ENCODE measurements around the gene ATP8B3. TPM values are rescaled to one million over a fixed set of nuclear protein-coding genes. Genes with fewer than 3 reads are reported as not detected.

ATP8B3 gene
- total RNA-seq, 2 donors from 2014 or later, result 0.52 TPM; not detected in 1

GRCh38 chr19:1760020-1760419 is 52.1 kb downstream of the ATP8B3 start:
- TF ChIP-seq POLR2A (IDR thresholded peaks at IDR 0.05) (no peak), CTCF (IDR thresholded peaks at IDR 0.05) (no peak)
- Histone ChIP-seq H3K36me3 (replicated peaks in 1 of 2; ENCODE audit: insufficient read depth in 1 of 2, low read depth in 2 of 2) (no peaks in the 10 kb centered on the region), H3K27ac (no peak overlapping the region), H3K4me3 (no peak overlapping the region), H3K4me1 (peaks cover 18% of the 10 kb centered on the region), H3K27me3 (peaks cover 0 to 61% of the 10 kb centered on the region in 2 donors), H3K9me3 (no peaks in the 10 kb centered on the region)
- intact Hi-C loops (cut with DNase I), result no loop called here
- no peak for ATAC-seq
- WGBS, 2 donors, result 0 to 5% methylated on average over 10 to 17 of the region's 17 CpGs
- no peak for DNase-seq

- intact Hi-C loops (cut with DNase I), result no loop called here
- peaks cover 0 to 54% of the 10 kb centered on the region in 2 donors for H3K27me3 ChIP-seq
Measured at GRCh38 chr19:1758959-1759903, 52.8 kb downstream of the ATP8B3 start.

GRCh38 chr19:1758231-1758577 is 53.9 kb downstream of the ATP8B3 start:
- H3K4me3 ChIP-seq, result no peak overlapping the region
- intact Hi-C loops (cut with DNase I), result no loop called here
- WGBS, 2 donors, result 4% methylated on average over 10 of the region's 10 CpGs; no CpG with 5 or more reads in 1 of the 2 donors
- DNase-seq (no peak), ATAC-seq (no peak)
- H3K27ac ChIP-seq, result no peak overlapping the region
- H3K27me3 ChIP-seq, result peaks cover 0 to 48% of the 10 kb centered on the region in 2 donors
- TF ChIP-seq CTCF (IDR thresholded peaks at IDR 0.05), result no peak
- no peak for TF ChIP-seq POLR2A (IDR thresholded peaks at IDR 0.05)
- H3K36me3 ChIP-seq (replicated peaks in 1 of 2; ENCODE audit: insufficient read depth in 1 of 2, low read depth in 2 of 2), result no peaks in the 10 kb centered on the region
- peaks cover 23% of the 10 kb centered on the region for H3K4me1 ChIP-seq
- no peaks in the 10 kb centered on the region for H3K9me3 ChIP-seq

More at GRCh38 chr19:1758959-1759903, 52.8 kb downstream of the ATP8B3 start:
- H3K9me3 ChIP-seq, result no peaks in the 10 kb centered on the region
- WGBS, 2 donors, result 9% methylated on average over 11 to 16 of the region's 16 CpGs
- H3K36me3 ChIP-seq (replicated peaks in 1 of 2; ENCODE audit: insufficient read depth in 1 of 2, low read depth in 2 of 2), result no peaks in the 10 kb centered on the region
- ATAC-seq (no peak), DNase-seq (no peak)
- H3K4me1 ChIP-seq, result peaks cover 23% of the 10 kb centered on the region
- no peak overlapping the region for H3K27ac ChIP-seq
- no peak for TF ChIP-seq CTCF (IDR thresholded peaks at IDR 0.05)
- TF ChIP-seq POLR2A (IDR thresholded peaks at IDR 0.05), result no peak
- no peak overlapping the region for H3K4me3 ChIP-seq

- H3K4me3 ChIP-seq, result no peak overlapping the region
- H3K9me3 ChIP-seq, result no peaks in the 10 kb centered on the region
- H3K27me3 ChIP-seq, result peaks cover 0 to 50% of the 10 kb centered on the region in 2 donors
- no peaks in the 10 kb centered on the region for H3K36me3 ChIP-seq (replicated peaks in 1 of 2; ENCODE audit: insufficient read depth in 1 of 2, low read depth in 2 of 2)
- TF ChIP-seq CTCF (IDR thresholded peaks at IDR 0.05) (no peak), POLR2A (IDR thresholded peaks at IDR 0.05) (no peak)
- H3K4me1 ChIP-seq, result peaks cover 23% of the 10 kb centered on the region
- intact Hi-C loops (cut with DNase I), result no loop called here
- ATAC-seq, result no peak
- 1 to 3% methylated on average over 28 to 65 of the region's 86 CpGs for WGBS, 2 donors
- DNase-seq, result no peak
- H3K27ac ChIP-seq, result no peak overlapping the region
Measured at GRCh38 chr19:1757468-1758230, 54.4 kb downstream of the ATP8B3 start.
